Colonic mucosa (tissue), 4 donors: ENCODE data around the gene FOXO4. TPM values are rescaled to one million over a fixed set of nuclear protein-coding genes. Genes with fewer than 3 reads are reported as not detected.

Experiments
- DNase-seq: peaks from one replicate; pipeline ENCODE4 v3.0.0-alpha.2; 2020
- H3K27ac ChIP-seq: fragments of 200-600 bp; one replicate; pipeline ENCODE4 v1.8.0; 2021
- H3K27me3 ChIP-seq: fragments of 200-600 bp; one replicate; pipeline ENCODE4 v1.8.0; 2021
- H3K36me3 ChIP-seq: fragments of 200-600 bp; one replicate; pipeline ENCODE4 v1.8.0; 2021
- H3K4me1 ChIP-seq: fragments of 200-600 bp; one replicate; pipeline ENCODE4 v1.8.0; 2021; ENCODE audit warnings: mild to moderate bottlenecking
- H3K4me3 ChIP-seq: fragments of 200-600 bp; one replicate; pipeline ENCODE4 v1.8.0; 2021
- H3K9ac ChIP-seq, 2 donors: one replicate each; pipeline ENCODE4 v1.7.0; 2013; ENCODE audit warnings: control low read depth in 2 of 2, low read depth in 2 of 2, low read length in 2 of 2
- H3K9me3 ChIP-seq: fragments of 200-600 bp; one replicate; pipeline ENCODE4 v1.8.0; 2021
- CTCF ChIP-seq: fragments of 200-600 bp; IDR thresholded peaks from one replicate; pipeline ENCODE4 v1.8.0; 2022; ENCODE audit warnings: antibody characterized with exemption, mild to moderate bottlenecking
- intact Hi-C: fragments of 100-400 bp; cut with DNase I; formaldehyde crosslinking; loops from one replicate; pipeline ENCODE4 v1.14.1; 2022
- total RNA-seq, 2 donors: library from RNA; stranded (reverse); fragmentation: NEBNext Ultra II Directional in 1 of 2; extraction: Animal tissue kit (Norgen Biotek cat#: 25700) in 1 of 2; gene quantifications; one replicate each; pipeline ENCODE4 v1.2.1, GENCODE V29; 2021
- donor health status: healthy.
- donor health status: DM: no; HTN: no; CAD: no.
- donor health status: DM: no; HTN: no; CAD: no.

The FOXO4 gene
- total RNA-seq, 2 donors from 2014 or later: 23.4 to 47.4 TPM

DNA sequence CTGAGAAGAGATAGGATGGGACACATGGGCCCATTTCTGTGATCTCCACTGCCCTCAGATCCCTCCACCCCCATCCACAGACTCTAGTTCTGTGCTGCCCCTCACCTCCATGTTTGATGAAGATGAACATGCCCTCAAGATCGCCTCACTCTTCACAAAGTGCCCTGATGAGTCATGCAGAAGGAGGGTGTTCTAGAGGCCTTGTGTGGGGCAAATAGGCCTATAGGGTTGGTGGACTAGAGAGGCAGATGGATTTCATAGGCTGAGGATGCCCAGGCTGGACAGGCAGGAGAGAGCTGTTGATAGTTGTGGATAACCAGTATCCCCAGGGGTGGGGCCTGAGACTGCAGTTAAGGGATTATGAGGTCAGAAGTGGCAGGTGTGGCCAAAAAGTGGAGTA, 10.8 kb downstream of the FOXO4 start, which contains the start of gene CXorf65:
TSS of gene CXorf65 (minus strand) at position 314 of the 400 bp plus-strand sequence. CDS start at position 130, 184 bp downstream.
- H3K9me3 ChIP-seq: no peaks in the 10 kb centered on the region
- no peak within 1 kb of the TSS for H3K27ac ChIP-seq
- intact Hi-C loops: no loop called here
- no peak for DNase-seq
- H3K36me3 ChIP-seq: no peaks in the 10 kb centered on the region
- no peaks in the 10 kb centered on the region for H3K27me3 ChIP-seq
- no peaks in the 10 kb centered on the region for H3K4me1 ChIP-seq
- H3K4me3 ChIP-seq: no peak within 1 kb of the TSS
- H3K9ac ChIP-seq: no peak within 1 kb of the TSS
- no peak for TF ChIP-seq CTCF

DNA sequence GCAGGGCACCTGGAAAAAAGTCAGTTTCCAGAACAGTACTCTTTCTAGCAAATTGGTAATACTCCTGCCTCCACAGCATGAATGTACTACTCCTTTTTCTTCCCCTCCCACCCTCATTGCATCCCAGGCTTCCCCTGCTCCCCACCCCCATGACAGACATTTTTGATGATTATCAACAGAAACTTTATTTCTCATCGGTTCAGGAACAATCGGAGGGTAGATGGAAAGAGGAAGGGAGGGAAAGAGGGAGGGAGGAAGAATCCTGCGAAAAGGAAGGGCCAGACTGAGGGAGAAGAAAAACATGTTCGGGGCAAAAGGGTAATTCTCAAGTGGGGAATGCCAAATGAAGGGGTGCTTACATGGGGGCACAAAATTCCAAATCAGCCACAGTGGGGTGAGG, 11.6 kb downstream of the FOXO4 start:
- H3K27me3 ChIP-seq: no peaks in the 10 kb centered on the region
- H3K9me3 ChIP-seq: no peaks in the 10 kb centered on the region
- no peaks in the 10 kb centered on the region for H3K36me3 ChIP-seq
- no peaks in the 10 kb centered on the region for H3K4me1 ChIP-seq
- no peak for TF ChIP-seq CTCF
- H3K9ac ChIP-seq: no peak overlapping the region
- H3K4me3 ChIP-seq: no peak overlapping the region
- intact Hi-C loops: no loop called here
- no peak overlapping the region for H3K27ac ChIP-seq
- no peak for DNase-seq

DNA sequence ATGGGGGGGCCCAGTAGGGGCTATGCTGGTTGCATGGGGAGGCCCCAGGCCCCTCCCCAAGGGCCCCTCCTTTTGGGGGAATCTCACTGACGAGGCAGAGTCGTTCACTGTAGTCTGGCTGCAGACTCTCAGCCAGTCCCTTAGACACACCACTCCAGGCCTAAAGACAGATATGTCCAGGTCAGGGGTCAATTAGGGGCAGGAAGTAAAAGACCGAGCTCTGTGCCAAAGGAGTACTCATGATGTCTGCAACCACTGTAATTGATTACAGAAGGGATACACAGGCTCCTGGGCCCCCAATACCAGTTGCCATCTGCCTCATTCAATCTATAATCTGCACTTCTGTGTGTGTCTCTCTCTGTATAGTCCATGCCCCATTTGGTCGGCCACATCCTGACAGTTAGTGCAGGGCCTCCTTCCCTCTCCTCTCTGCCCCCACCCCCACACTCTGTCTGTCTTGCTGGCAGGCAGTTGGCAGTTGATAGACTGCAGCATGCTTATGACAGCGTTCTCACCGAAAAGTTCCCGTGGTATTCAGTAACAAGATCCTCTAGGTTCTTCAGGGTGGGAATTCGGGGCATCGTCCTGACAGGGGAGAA, 12.2 kb downstream of the FOXO4 start:
- Histone ChIP-seq H3K9me3 (no peaks in the 10 kb centered on the region), H3K27ac (no peak overlapping the region), H3K4me3 (no peak overlapping the region), H3K4me1 (no peaks in the 10 kb centered on the region), H3K27me3 (no peaks in the 10 kb centered on the region), H3K9ac (peak overlapping the region in 1 of 2 donors; percentile 12), H3K36me3 (no peaks in the 10 kb centered on the region)
- TF ChIP-seq CTCF: no peak
- DNase-seq: no peak
- intact Hi-C loops: no loop called here

DNA sequence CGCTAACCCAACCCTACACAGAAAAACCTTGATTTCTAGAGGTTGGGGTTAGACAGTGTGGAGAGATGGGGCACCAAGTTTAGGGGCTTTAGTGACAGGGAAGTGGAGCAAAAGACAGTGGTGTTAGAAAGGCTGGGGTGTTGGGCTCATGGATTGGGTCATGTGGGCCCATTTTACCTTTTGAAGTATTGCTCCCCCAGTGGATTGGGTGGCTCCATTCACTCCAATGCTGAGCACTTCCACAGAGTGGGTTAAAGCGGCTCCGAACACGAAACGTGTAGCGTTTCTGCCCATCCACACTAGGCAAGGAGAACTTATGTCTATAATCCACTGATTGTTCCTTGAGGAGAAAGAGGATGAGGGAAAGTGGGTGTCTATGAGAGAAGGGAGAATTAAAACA, 13.4 kb downstream of the FOXO4 start:
- DNase-seq: no peak
- H3K4me3 ChIP-seq: no peak overlapping the region

GRCh38 chrX:71111141-71111843, 15.6 kb downstream of the FOXO4 start, which contains the start of gene IL2RG:
Gene IL2RG, minus strand, starts transcription at chrX:71111577. Its CDS starts 38 bp downstream, at chrX:71111539.
- no peaks in the 10 kb centered on the region for H3K4me1 ChIP-seq
- no peaks in the 10 kb centered on the region for H3K27me3 ChIP-seq
- no peaks in the 10 kb centered on the region for H3K9me3 ChIP-seq
- no peaks in the 10 kb centered on the region for H3K36me3 ChIP-seq
- peak within 1 kb of the TSS; percentile 14 for H3K4me3 ChIP-seq
- H3K27ac ChIP-seq: peak within 1 kb of the TSS; percentile 66
- intact Hi-C loops: no loop called here
- DNase-seq: peak; percentile 70
- TF ChIP-seq CTCF: no peak
- H3K9ac ChIP-seq: peak within 1 kb of the TSS in 1 of 2 donors; percentile 56

More for the DNA sequence above, 13.4 kb downstream of the FOXO4 start:
- intact Hi-C loops: no loop called here
- no peaks in the 10 kb centered on the region for H3K27me3 ChIP-seq
- TF ChIP-seq CTCF: no peak
- H3K36me3 ChIP-seq: no peaks in the 10 kb centered on the region
- no peaks in the 10 kb centered on the region for H3K9me3 ChIP-seq
- H3K9ac ChIP-seq: no peak overlapping the region
- no peak overlapping the region for H3K27ac ChIP-seq
- no peaks in the 10 kb centered on the region for H3K4me1 ChIP-seq
